Erythroblast (primary cell): ENCODE results near the gene SLC12A9.
A peak's percentile ranks its signal among the peaks of the same experiment; 100 is the strongest.

Experiments used
- GATA1 ChIP-seq: IDR thresholded peaks from 2 replicates; pipeline ENCODE4 v1.6.1; 2011; ENCODE audit warnings: low read depth, mild to moderate bottlenecking, control low read depth, low read length, moderate library complexity
- POLR2A ChIP-seq: IDR thresholded peaks from 2 replicates; pipeline ENCODE4 v1.6.1; 2011; ENCODE audit warnings: mild to moderate bottlenecking, low read length

DNA sequence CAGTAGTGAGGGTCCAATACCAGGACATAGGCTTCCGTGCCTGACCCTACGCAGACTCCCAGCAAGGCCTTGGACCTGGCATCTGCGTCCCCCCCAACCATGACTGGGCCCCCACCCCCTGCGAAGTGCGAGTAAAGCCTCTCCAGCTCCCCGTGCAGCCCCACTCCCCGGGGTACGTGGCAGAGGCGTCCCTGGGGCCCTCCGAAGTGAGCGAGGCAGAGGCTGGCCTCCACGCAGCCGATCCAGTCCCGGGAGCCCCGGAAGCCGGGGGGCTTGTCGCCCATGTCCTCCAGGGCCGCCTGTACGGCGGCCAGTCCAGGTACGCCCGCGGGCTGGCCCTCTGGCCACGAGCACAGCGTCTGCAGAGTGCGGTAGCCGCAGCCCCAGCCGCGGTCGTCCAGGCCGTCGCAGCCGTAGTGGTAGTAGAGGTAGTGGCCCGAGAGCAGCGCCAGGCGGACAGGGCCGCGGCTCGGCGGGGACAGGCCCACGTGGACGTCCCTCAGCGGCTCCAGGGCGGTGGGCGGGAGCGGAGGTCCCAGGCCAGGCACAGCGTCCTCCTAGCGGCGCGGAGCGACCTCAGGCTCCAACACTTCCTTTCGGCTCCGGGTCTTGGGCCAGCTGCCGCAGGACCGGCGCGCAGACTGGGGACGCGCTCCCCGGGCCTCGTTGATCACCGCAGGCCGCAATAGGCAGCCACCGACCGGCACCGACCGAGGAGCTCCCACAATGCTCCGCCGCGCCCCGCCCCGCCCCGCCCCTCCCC lies 36.7 kb downstream of the SLC12A9 start, which contains the start of gene UFSP1:
- peak; percentile 75 for TF ChIP-seq POLR2A
- no peak for TF ChIP-seq GATA1
